Inflammatory macrophage (primary cell): Measurements from ENCODE around the gene TMEM132C.

ENCODE experiments used
- DNase-seq, 2 donors: peaks; one replicate each; pipeline ENCODE4 v3.0.0-alpha.2; 2020 to 2022

The TMEM132C gene

GRCh38 chr12:128680555-128680954, 413.6 kb downstream of the TMEM132C start:
- DNase-seq = no peak

GRCh38 chr12:128682548-128683275, 415.7 kb downstream of the TMEM132C start:
- no peak for DNase-seq

- DNase-seq = no peak
These were observed 417.4 kb downstream of the TMEM132C start for GRCh38 chr12:128684352-128684751.

- no peak for DNase-seq
These were observed 419.0 kb downstream of the TMEM132C start for GRCh38 chr12:128685903-128686475.

GRCh38 chr12:128687851-128688250, 420.9 kb downstream of the TMEM132C start:
- no peak for DNase-seq

GRCh38 chr12:128690641-128691040, 423.7 kb downstream of the TMEM132C start:
- DNase-seq = no peak

- DNase-seq = no peak
These were observed 426.1 kb downstream of the TMEM132C start for GRCh38 chr12:128693115-128693514.

- DNase-seq = no peak
These were observed 426.8 kb downstream of the TMEM132C start for GRCh38 chr12:128693771-128694170.

GRCh38 chr12:128694445-128694844, 427.5 kb downstream of the TMEM132C start:
- no peak for DNase-seq

GRCh38 chr12:128695697-128696096, 428.7 kb downstream of the TMEM132C start:
- no peak for DNase-seq

- DNase-seq = no peak
These were observed 431.5 kb downstream of the TMEM132C start for GRCh38 chr12:128698301-128698972.

GRCh38 chr12:128699106-128699505, 432.1 kb downstream of the TMEM132C start:
- DNase-seq = no peak

GRCh38 chr12:128702371-128702770, 435.4 kb downstream of the TMEM132C start:
- no peak for DNase-seq

- no peak for DNase-seq
These were observed 438.2 kb downstream of the TMEM132C start for GRCh38 chr12:128705140-128705539.

GRCh38 chr12:128707488-128707887, 440.5 kb downstream of the TMEM132C start:
- no peak for DNase-seq

GRCh38 chr12:128708789-128709188, 441.8 kb downstream of the TMEM132C start:
- DNase-seq = no peak

- DNase-seq = no peak
These were observed 442.7 kb downstream of the TMEM132C start for GRCh38 chr12:128709660-128710059.

GRCh38 chr12:128711486-128711885, 444.5 kb downstream of the TMEM132C start:
- no peak for DNase-seq

- DNase-seq = no peak
These were observed 445.7 kb downstream of the TMEM132C start for GRCh38 chr12:128712622-128713021.

GRCh38 chr12:128715485-128715884, 448.5 kb downstream of the TMEM132C start:
- no peak for DNase-seq

GRCh38 chr12:128724468-128725046, 457.6 kb downstream of the TMEM132C start:
- DNase-seq = no peak

- no peak for DNase-seq
These were observed 459.9 kb downstream of the TMEM132C start for GRCh38 chr12:128726886-128727285.

- DNase-seq = no peak
These were observed 460.5 kb downstream of the TMEM132C start for GRCh38 chr12:128727461-128727860.

- no peak for DNase-seq
These were observed 461.0 kb downstream of the TMEM132C start for GRCh38 chr12:128727999-128728398.
